HCT116 (cell line): ENCODE data around the gene ZBTB20. TPM values are rescaled to one million over a fixed set of nuclear protein-coding genes. Genes with fewer than 3 reads are reported as not detected.

Source experiments
- ATAC-seq: fragments of 200-7000 bp; cut with Tn5 transposase; 2 replicates; pipeline ENCODE4 v1.9.1; 2020; ENCODE audit warnings: mild to moderate bottlenecking, moderate library complexity
- BruUV-seq: library from RNA; stranded (reverse); fragments of 400-500 nt; replicated peaks from 2 replicates; lab custom pipeline; 2021; lab: Mats Ljungman, UMichigan
- CTCF ChIA-PET: fragments of 300-600 bp; sonication (Branson Sonifier 250); formaldehyde crosslinking; loops from one replicate; lab custom pipeline; 2021; ENCODE audit warnings: antibody characterized with exemption; lab: Charles Lee
- POLR2A ChIA-PET: fragments of 300-600, 350-600 bp; sonication (Branson Sonifier 250); formaldehyde crosslinking; loops from one replicate; lab custom pipeline; 2021; ENCODE audit warnings: antibody characterized with exemption; lab: Charles Lee
- RAD21 ChIA-PET, 2 experiments: fragments of 300-600 bp; sonication (Branson Sonifier 250); formaldehyde crosslinking; loops; one replicate each; lab custom pipeline; 2023; ENCODE audit warnings: low total read pairs in 2 of 2; ENCODE audit not compliant: uncharacterized antibody in 2 of 2, unreplicated experiment in 2 of 2, low non-redundant PET in 1 of 2; lab: Charles Lee
- DNase-seq: peaks from one replicate; pipeline ENCODE4 v3.0.0-alpha.2; 2010; ENCODE audit warnings: low read depth, low spot score
- H2AFZ ChIP-seq: fragments of 200-600 bp; shearing (Covaris generic), sonication (generic); 2 replicates; pipeline ENCODE4 v1.6.1; 2017; ENCODE audit warnings: low read depth, mixed run types, mixed read lengths, antibody characterized with exemption, low read length; ENCODE audit not compliant: poor library complexity, severe bottlenecking
- H3K27ac ChIP-seq: 2 replicates; pipeline ENCODE4 v1.5.1; 2012; ENCODE audit warnings: low read depth, low read length
- H3K27me3 ChIP-seq: fragments of 200-600 bp; sonication (generic); 2 replicates; pipeline ENCODE4 v1.6.1; 2016; ENCODE audit warnings: mixed run types, low read length, mixed read lengths; ENCODE audit not compliant: insufficient read depth
- H3K36me3 ChIP-seq, 2 experiments: fragments of 200-500 bp in 1 of 2; fragments of 200-600 bp in 1 of 2; sonication (Bioruptor generic) in 1 of 2; sonication (generic) in 1 of 2; 2 replicates each; pipeline versions ENCODE4 v1.5.1 to v1.6.1; 2014 to 2016; ENCODE audit warnings: low read length in 2 of 2, inconsistent platforms in 1 of 2, mixed read lengths in 1 of 2, mixed run types in 1 of 2; ENCODE audit not compliant: insufficient read depth in 2 of 2, control insufficient read depth in 1 of 2
- H3K4me1 ChIP-seq, 2 experiments: fragments of 200-600 bp in 1 of 2; sonication (generic) in 1 of 2; 2 replicates each; pipeline versions ENCODE4 v1.5.1 to v1.6.1; 2012 to 2017; ENCODE audit warnings: low read length in 2 of 2, inconsistent platforms in 1 of 2, mild to moderate bottlenecking in 1 of 2, mixed read lengths in 1 of 2, mixed run types in 1 of 2, moderate library complexity in 1 of 2; ENCODE audit not compliant: insufficient read depth in 2 of 2, control insufficient read depth in 1 of 2
- H3K4me2 ChIP-seq: fragments of 200-600 bp; sonication (generic); 2 replicates; pipeline ENCODE4 v1.6.1; 2017; ENCODE audit warnings: mixed run types, low read length, mixed read lengths
- H3K4me3 ChIP-seq, 2 experiments: fragments of 200-600 bp in 1 of 2; sonication (generic) in 1 of 2; replicated peaks in 1 of 2; 2 replicates each; pipeline ENCODE4 v1.5.1; 2011 to 2016; ENCODE audit warnings: low read length in 2 of 2, control low read depth in 1 of 2, low read depth in 1 of 2, mild to moderate bottlenecking in 1 of 2, mixed read lengths in 1 of 2, mixed run types in 1 of 2
- H3K79me2 ChIP-seq: fragments of 200-600 bp; sonication (generic); 2 replicates; pipeline ENCODE4 v1.6.1; 2017; ENCODE audit warnings: mild to moderate bottlenecking, mixed run types, low read length, moderate library complexity, mixed read lengths; ENCODE audit not compliant: insufficient read depth
- H3K9ac ChIP-seq: fragments of 200-600 bp; sonication (generic); 2 replicates; pipeline ENCODE4 v1.6.1; 2016; ENCODE audit warnings: low read length, mixed read lengths
- H3K9me2 ChIP-seq: fragments of 200-600 bp; sonication (generic), shearing (Covaris generic); 2 replicates; pipeline ENCODE4 v1.6.1; 2017; ENCODE audit warnings: mixed run types, mild to moderate bottlenecking, moderate library complexity; ENCODE audit not compliant: insufficient read depth
- H3K9me3 ChIP-seq, 2 experiments: fragments of 200-500 bp in 1 of 2; fragments of 200-600 bp in 1 of 2; sonication (Bioruptor generic) in 1 of 2; sonication (generic) in 1 of 2; 2 replicates each; pipeline ENCODE4 v1.6.1; 2014 to 2017; ENCODE audit warnings: low read length in 2 of 2, mixed read lengths in 2 of 2, inconsistent platforms in 1 of 2, low read depth in 1 of 2, mild to moderate bottlenecking in 1 of 2, mixed run types in 1 of 2, moderate library complexity in 1 of 2; ENCODE audit not compliant: control insufficient read depth in 1 of 2, insufficient read depth in 1 of 2
- H4K20me1 ChIP-seq: fragments of 200-600 bp; sonication (generic), shearing (Covaris generic); 2 replicates; pipeline ENCODE4 v1.6.1; 2017; ENCODE audit warnings: mixed run types, mild to moderate bottlenecking, moderate library complexity; ENCODE audit not compliant: insufficient read depth
- CBX3 ChIP-seq: IDR thresholded peaks from 2 replicates; pipeline ENCODE4 v1.6.1; 2012; ENCODE audit warnings: low read depth
- CEBPB ChIP-seq: IDR thresholded peaks from 2 replicates; pipeline ENCODE4 v1.6.1; 2012; ENCODE audit warnings: low read depth
- EGR1 ChIP-seq: IDR thresholded peaks from 2 replicates; pipeline ENCODE4 v1.6.1; 2012; ENCODE audit warnings: low read depth
- ELF1 ChIP-seq: IDR thresholded peaks from 2 replicates; pipeline ENCODE4 v1.6.1; 2012; ENCODE audit warnings: low read depth, borderline replicate concordance
- EZH2 ChIP-seq: fragments of 200-600 bp; sonication (generic); IDR thresholded peaks from 2 replicates; pipeline ENCODE4 v1.6.1; 2017; ENCODE audit warnings: antibody characterized with exemption, mixed run types
- FOSL1 ChIP-seq: IDR thresholded peaks from 2 replicates; pipeline ENCODE4 v1.6.1; 2012; ENCODE audit warnings: low read depth
- JUND ChIP-seq: IDR thresholded peaks from 2 replicates; pipeline ENCODE4 v1.6.1; 2012
- POLR2A ChIP-seq: IDR thresholded peaks from 2 replicates; pipeline ENCODE4 v1.7.0; 2011; ENCODE audit warnings: borderline replicate concordance; ENCODE audit not compliant: insufficient read depth, insufficient read length; ENCODE audit errors: extremely low read depth
- POLR2AphosphoS5 ChIP-seq: IDR thresholded peaks from 2 replicates; pipeline ENCODE4 v1.6.1; 2011; ENCODE audit warnings: mild to moderate bottlenecking, low read depth, low read length, moderate library complexity
- RAD21 ChIP-seq: IDR thresholded peaks from 2 replicates; pipeline ENCODE4 v1.6.1; 2012; ENCODE audit warnings: low read depth, mild to moderate bottlenecking
- REST ChIP-seq: IDR thresholded peaks from 2 replicates; pipeline ENCODE4 v1.6.1; 2012; ENCODE audit warnings: low read depth
- SP1 ChIP-seq: IDR thresholded peaks from 2 replicates; pipeline ENCODE4 v1.6.1; 2012; ENCODE audit warnings: low read depth
- SRF ChIP-seq: IDR thresholded peaks from 2 replicates; pipeline ENCODE4 v1.6.1; 2012; ENCODE audit warnings: low read depth
- TCF7L2 ChIP-seq: IDR thresholded peaks from 2 replicates; pipeline ENCODE4 v1.7.0; 2011; ENCODE audit warnings: borderline replicate concordance, inconsistent platforms; ENCODE audit not compliant: insufficient read depth, insufficient read length; ENCODE audit errors: extremely low read depth
- YY1 ChIP-seq: IDR thresholded peaks from 2 replicates; pipeline ENCODE4 v1.6.1; 2011; ENCODE audit warnings: low read length, low read depth, moderate library complexity, mild to moderate bottlenecking; ENCODE audit not compliant: insufficient replicate concordance; ENCODE audit errors: extremely low read depth
- ZFX ChIP-seq: fragments of 450-650 bp; IDR thresholded peaks from 2 replicates; pipeline ENCODE4 v1.6.1; 2017
- ZNF274 ChIP-seq: fragments of 200-500 bp; sonication (Bioruptor generic); IDR thresholded peaks from 2 replicates; pipeline ENCODE4 v1.6.1; 2014; ENCODE audit warnings: mild to moderate bottlenecking, low read depth, low read length, inconsistent platforms
- intact Hi-C: fragments of 100-400 bp; cut with micrococcal nuclease; formaldehyde crosslinking; loops from 2 replicates; pipeline ENCODE4 v1.10.0; 2022
- total RNA-seq: library from RNA; stranded (reverse); gene quantifications from one replicate; pipeline ENCODE4 v1.2.1, GENCODE V29; 2021; ENCODE audit not compliant: unreplicated experiment
- TF ChIP-seq, protein P1 (sequence below), 3 experiments: fragments of 200-600 bp in 1 of 3; sonication (generic) in 1 of 3; IDR thresholded peaks in 2 of 3; conservative IDR thresholded peaks in 1 of 3; 2 replicates each; pipeline ENCODE4 v1.5.1; 2012 to 2017; ENCODE audit warnings: low read depth in 2 of 3, low read length in 2 of 3, antibody characterized with exemption in 1 of 3, borderline replicate concordance in 1 of 3, control low read depth in 1 of 3, mild to moderate bottlenecking in 1 of 3, mixed read lengths in 1 of 3, mixed run types in 1 of 3, moderate library complexity in 1 of 3; ENCODE audit not compliant: insufficient read depth in 1 of 3
- TF ChIP-seq, protein P2 (sequence below): IDR thresholded peaks from 2 replicates; pipeline ENCODE4 v1.6.1; 2012
- TF ChIP-seq, protein P3 (sequence below): IDR thresholded peaks from 2 replicates; pipeline ENCODE4 v1.6.1; 2011; ENCODE audit warnings: mild to moderate bottlenecking, low read length, moderate library complexity; ENCODE audit not compliant: insufficient replicate concordance; ENCODE audit errors: extremely low read depth

ZBTB20 gene
- total RNA-seq, 1 experiment from 2014 or later = 42.1 TPM

- Histone ChIP-seq H3K9ac (no peak overlapping the region), H2AFZ (no peak overlapping the region), H3K4me3 (no peak overlapping the region), H3K4me2 (no peak overlapping the region), H3K4me1 (no peaks in the 10 kb centered on the region), H3K9me3 (no peaks in the 10 kb centered on the region), H3K27ac (no peak overlapping the region), H3K9me2 (no peaks in the 10 kb centered on the region), H3K27me3 (no peaks in the 10 kb centered on the region), H3K79me2 (no peaks in the 10 kb centered on the region), H4K20me1 (no peaks in the 10 kb centered on the region), H3K36me3 (no peaks in the 10 kb centered on the region)
- CTCF ChIA-PET = no interaction called here
- RAD21 ChIA-PET = no interaction called here
- DNase-seq (no peak), ATAC-seq (no peak)
- TF ChIP-seq YY1 (no peak), POLR2AphosphoS5 (no peak), ZFX (no peak), POLR2A (no peak), SRF (no peak), SP1 (no peak), FOSL1 (no peak), CEBPB (no peak), ZNF274 (no peak), CBX3 (no peak), EZH2 (no peak), EGR1 (no peak), ELF1 (no peak), REST (no peak), RAD21 (no peak), JUND (no peak), TCF7L2 (no peak)
- TF ChIP-seq, protein P1, sequence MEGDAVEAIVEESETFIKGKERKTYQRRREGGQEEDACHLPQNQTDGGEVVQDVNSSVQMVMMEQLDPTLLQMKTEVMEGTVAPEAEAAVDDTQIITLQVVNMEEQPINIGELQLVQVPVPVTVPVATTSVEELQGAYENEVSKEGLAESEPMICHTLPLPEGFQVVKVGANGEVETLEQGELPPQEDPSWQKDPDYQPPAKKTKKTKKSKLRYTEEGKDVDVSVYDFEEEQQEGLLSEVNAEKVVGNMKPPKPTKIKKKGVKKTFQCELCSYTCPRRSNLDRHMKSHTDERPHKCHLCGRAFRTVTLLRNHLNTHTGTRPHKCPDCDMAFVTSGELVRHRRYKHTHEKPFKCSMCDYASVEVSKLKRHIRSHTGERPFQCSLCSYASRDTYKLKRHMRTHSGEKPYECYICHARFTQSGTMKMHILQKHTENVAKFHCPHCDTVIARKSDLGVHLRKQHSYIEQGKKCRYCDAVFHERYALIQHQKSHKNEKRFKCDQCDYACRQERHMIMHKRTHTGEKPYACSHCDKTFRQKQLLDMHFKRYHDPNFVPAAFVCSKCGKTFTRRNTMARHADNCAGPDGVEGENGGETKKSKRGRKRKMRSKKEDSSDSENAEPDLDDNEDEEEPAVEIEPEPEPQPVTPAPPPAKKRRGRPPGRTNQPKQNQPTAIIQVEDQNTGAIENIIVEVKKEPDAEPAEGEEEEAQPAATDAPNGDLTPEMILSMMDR (IDR thresholded peaks at IDR 0.05 in 2 of 3, conservative IDR thresholded peaks at IDR 0.05 in 1 of 3; ENCODE audit: borderline replicate concordance in 1 of 3, insufficient read depth in 1 of 3, low read depth in 2 of 3, low read length in 2 of 3) = no peak
- TF ChIP-seq, protein P2, sequence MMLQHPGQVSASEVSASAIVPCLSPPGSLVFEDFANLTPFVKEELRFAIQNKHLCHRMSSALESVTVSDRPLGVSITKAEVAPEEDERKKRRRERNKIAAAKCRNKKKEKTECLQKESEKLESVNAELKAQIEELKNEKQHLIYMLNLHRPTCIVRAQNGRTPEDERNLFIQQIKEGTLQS = no peak
- TF ChIP-seq, protein P3, sequence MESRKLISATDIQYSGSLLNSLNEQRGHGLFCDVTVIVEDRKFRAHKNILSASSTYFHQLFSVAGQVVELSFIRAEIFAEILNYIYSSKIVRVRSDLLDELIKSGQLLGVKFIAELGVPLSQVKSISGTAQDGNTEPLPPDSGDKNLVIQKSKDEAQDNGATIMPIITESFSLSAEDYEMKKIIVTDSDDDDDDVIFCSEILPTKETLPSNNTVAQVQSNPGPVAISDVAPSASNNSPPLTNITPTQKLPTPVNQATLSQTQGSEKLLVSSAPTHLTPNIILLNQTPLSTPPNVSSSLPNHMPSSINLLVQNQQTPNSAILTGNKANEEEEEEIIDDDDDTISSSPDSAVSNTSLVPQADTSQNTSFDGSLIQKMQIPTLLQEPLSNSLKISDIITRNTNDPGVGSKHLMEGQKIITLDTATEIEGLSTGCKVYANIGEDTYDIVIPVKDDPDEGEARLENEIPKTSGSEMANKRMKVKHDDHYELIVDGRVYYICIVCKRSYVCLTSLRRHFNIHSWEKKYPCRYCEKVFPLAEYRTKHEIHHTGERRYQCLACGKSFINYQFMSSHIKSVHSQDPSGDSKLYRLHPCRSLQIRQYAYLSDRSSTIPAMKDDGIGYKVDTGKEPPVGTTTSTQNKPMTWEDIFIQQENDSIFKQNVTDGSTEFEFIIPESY = no peak
- no TSS peak for BruUV-seq
- intact Hi-C loops = no loop called here
- POLR2A ChIA-PET = no interaction called here
Observed at GRCh38 chr3:114928989-114929640, 218.0 kb downstream of the ZBTB20 start.
